Endothelial cell of umbilical vein (primary cell): ENCODE results near the gene TLE1.

ENCODE experiments used
- CTCF ChIP-seq, 2 donors: IDR thresholded peaks; 1 replicate in 1 of 2; 2 replicates in 1 of 2; pipeline ENCODE4 v1.5.1; 2011; ENCODE audit warnings: low read length in 2 of 2, mild to moderate bottlenecking in 2 of 2, moderate library complexity in 2 of 2, control low read depth in 1 of 2, inconsistent platforms in 1 of 2, low read depth in 1 of 2; ENCODE audit not compliant: insufficient read depth in 1 of 2; ENCODE audit errors: extremely low read depth in 1 of 2
- GATA2 ChIP-seq: IDR thresholded peaks from 2 replicates; pipeline ENCODE4 v1.7.0; 2011; ENCODE audit warnings: low read depth, mild to moderate bottlenecking, moderate library complexity, mixed read lengths, low read length; ENCODE audit not compliant: insufficient read length, insufficient read depth
- MAX ChIP-seq: IDR thresholded peaks from 2 replicates; pipeline ENCODE4 v1.6.1; 2011; ENCODE audit not compliant: insufficient read depth, insufficient read length
- POLR2A ChIP-seq: IDR thresholded peaks from 2 replicates; pipeline ENCODE4 v1.6.1; 2012; ENCODE audit warnings: low read depth, mild to moderate bottlenecking, control low read depth, low read length
- POLR2AphosphoS5 ChIP-seq: IDR thresholded peaks from 2 replicates; pipeline ENCODE4 v1.6.1; 2012; ENCODE audit warnings: low read depth, mild to moderate bottlenecking, control low read depth, low read length, moderate library complexity; ENCODE audit not compliant: insufficient read depth

- TF ChIP-seq POLR2A (no peak), CTCF (IDR thresholded peaks at IDR 0.05; ENCODE audit: extremely low read depth in 1 of 2, insufficient read depth in 1 of 2, low read depth in 1 of 2, low read length in 2 of 2) (no peak), GATA2 (no peak), POLR2AphosphoS5 (no peak), MAX (no peak)
Observed at GRCh38 chr9:81673310-81673709, 16.0 kb downstream of the TLE1 start.
